Subcutaneous abdominal adipose tissue (tissue), 5 donors: ENCODE data around the gene CLDN1.

Source experiments
- H3K27ac ChIP-seq: one replicate; pipeline ENCODE4 v1.7.0; 2013; ENCODE audit warnings: low read depth, mild to moderate bottlenecking, inconsistent platforms, low read length, moderate library complexity
- H3K27me3 ChIP-seq, 5 donors: one replicate each; pipeline ENCODE4 v1.7.0; 2013; ENCODE audit warnings: low read length in 5 of 5, inconsistent platforms in 1 of 5; ENCODE audit not compliant: control insufficient read depth in 5 of 5, insufficient read depth in 4 of 5
- H3K36me3 ChIP-seq, 5 donors: one replicate each; pipeline ENCODE4 v1.7.0; 2013; ENCODE audit warnings: low read length in 5 of 5; ENCODE audit not compliant: control insufficient read depth in 5 of 5, insufficient read depth in 5 of 5
- H3K4me1 ChIP-seq, 5 donors: one replicate each; pipeline ENCODE4 v1.7.0; 2013; ENCODE audit warnings: low read length in 5 of 5, mild to moderate bottlenecking in 3 of 5, moderate library complexity in 1 of 5; ENCODE audit not compliant: control insufficient read depth in 5 of 5, insufficient read depth in 5 of 5
- H3K4me3 ChIP-seq, 5 donors: one replicate each; pipeline ENCODE4 v1.7.0; 2013; ENCODE audit warnings: low read length in 5 of 5, low read depth in 1 of 5
- H3K9ac ChIP-seq, 5 donors: one replicate each; pipeline ENCODE4 v1.7.0; 2013; ENCODE audit warnings: low read length in 5 of 5, mild to moderate bottlenecking in 4 of 5, moderate library complexity in 3 of 5
- H3K9me3 ChIP-seq, 5 donors: one replicate each; pipeline ENCODE4 v1.7.0; 2013; ENCODE audit warnings: low read length in 5 of 5; ENCODE audit not compliant: control insufficient read depth in 5 of 5
- donor health status: healthy.
- donor health status: healthy.
- donor health status: healthy.
- donor health status: healthy.
- donor health status: healthy.

CLDN1 gene, protein sequence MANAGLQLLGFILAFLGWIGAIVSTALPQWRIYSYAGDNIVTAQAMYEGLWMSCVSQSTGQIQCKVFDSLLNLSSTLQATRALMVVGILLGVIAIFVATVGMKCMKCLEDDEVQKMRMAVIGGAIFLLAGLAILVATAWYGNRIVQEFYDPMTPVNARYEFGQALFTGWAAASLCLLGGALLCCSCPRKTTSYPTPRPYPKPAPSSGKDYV

DNA sequence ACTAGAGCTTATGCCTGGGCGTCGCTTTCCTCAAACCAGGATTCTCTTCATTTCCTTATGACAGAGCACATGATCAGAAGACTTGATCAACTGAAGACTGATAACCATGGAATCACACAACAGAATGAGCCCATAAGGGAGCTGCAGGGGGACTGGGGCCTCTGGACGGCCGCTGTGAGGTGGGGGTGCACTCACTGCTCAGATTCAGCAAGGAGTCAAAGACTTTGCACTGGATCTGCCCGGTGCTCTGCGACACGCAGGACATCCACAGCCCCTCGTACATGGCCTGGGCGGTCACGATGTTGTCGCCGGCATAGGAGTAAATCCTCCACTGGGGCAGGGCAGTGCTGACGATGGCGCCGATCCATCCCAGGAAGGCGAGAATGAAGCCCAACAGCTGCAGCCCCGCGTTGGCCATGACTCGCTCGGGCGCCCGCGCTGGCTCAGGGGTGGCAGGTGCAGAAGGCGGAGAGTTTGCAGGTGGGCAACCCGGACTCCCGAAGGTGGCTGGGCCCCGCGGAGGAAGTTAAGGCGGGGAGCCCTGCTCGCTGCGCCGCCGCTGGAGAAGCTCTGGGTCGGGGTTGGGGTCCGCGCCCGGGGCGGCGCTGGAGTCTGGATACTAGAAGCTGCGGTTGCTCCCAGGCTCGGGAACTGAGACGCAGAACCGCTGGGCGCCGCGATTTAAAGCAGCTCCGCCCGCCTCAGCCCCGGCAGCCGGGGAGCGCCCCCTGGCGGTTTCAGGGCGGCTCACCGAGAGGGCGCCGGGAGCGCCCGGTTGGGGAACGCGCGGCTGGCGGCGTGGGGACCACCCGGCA is at the start of gene CLDN1:
Gene CLDN1, minus strand, starts transcription at position 658 of the 815 bp plus-strand sequence. Its CDS starts 240 bp downstream, at position 418.
- peak within 1 kb of the TSS; percentile 9 to 70 (median 52) for H3K4me3 ChIP-seq
- H3K9ac ChIP-seq: peak within 1 kb of the TSS in 1 of 5 donors; percentile 20
- peaks cover 0 to 16% (median 12%) of the 10 kb centered on the region in 5 donors for H3K4me1 ChIP-seq
- H3K27me3 ChIP-seq: peaks cover 0 to 14% (median 9%) of the 10 kb centered on the region in 5 donors
- no peaks in the 10 kb centered on the region for H3K9me3 ChIP-seq
- H3K36me3 ChIP-seq: no peaks in the 10 kb centered on the region
- H3K27ac ChIP-seq: no peak within 1 kb of the TSS

DNA sequence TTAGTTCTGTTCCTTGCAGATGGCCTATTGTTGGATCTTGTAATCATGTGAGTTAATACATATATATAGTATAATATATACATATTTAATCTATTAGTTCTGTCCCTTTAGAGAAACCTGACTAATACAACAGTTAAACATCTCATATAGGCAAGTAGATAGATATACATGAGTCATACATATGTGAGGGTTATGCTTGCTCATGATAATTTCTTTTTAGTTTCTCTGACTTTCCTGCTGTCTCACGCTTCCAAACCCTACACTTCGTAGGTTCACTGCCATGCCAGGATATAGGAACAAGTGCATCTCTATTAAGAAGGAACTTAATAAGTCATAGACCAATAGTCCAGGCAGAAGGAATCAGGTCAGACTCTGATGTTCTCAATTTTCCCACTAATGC is 48.9 kb upstream of the CLDN1 start:
- no peaks in the 10 kb centered on the region for H3K36me3 ChIP-seq
- H3K27me3 ChIP-seq: no peaks in the 10 kb centered on the region
- no peak overlapping the region for H3K4me3 ChIP-seq
- no peaks in the 10 kb centered on the region for H3K4me1 ChIP-seq
- no peak overlapping the region for H3K9ac ChIP-seq
- H3K9me3 ChIP-seq: no peaks in the 10 kb centered on the region
- no peak overlapping the region for H3K27ac ChIP-seq

DNA sequence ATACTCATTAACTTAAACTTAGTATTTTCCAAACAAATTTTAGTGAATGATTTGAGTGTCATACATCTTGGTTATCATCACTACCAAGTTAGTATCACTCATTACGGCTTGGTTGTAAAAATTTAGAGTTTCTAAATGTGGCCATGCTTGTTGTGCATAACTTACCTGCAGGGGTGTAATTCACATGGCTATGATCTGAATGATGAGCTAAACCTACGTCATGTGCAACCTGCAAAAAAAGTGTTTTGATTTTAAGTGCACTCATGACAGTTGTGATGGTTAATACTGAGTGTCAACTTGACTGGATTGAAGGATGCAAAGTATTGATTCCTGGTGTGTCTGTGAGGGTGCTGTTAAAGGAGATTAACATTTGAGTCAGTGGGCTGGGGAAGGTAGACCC is 48.1 kb upstream of the CLDN1 start:
- Histone ChIP-seq H3K4me3 (no peak overlapping the region), H3K4me1 (no peaks in the 10 kb centered on the region)

DNA sequence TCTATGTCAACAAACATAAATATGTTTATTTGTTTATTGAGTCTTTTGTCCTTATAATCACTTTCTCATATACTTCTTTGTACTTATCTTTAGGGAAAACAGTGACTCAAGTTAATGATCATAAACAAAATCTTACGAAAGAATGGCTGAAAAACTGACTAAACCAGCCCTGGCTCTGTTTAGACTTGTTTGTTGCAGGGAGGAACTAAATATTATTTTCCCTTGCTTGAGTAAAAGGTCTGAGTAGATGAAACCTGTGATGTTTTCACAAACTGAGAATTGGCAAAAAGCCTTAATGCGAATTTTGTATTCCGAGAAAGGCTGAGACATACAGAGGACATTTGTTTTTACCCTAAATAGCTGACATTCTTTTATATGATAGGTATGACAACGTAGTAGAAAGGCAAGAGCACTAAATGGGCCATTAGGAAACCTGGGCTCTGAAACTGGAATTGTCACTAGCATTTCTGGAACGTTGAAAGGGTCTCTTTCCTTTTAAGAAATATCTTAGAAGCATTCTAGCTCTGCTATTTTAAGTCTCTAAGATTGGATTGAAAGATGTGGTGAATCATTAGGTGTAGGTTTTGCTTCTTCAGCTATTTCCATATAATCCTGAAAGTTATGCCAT is 47.5 kb upstream of the CLDN1 start:
- Histone ChIP-seq H3K36me3 (no peaks in the 10 kb centered on the region), H3K27me3 (no peaks in the 10 kb centered on the region), H3K9ac (no peak overlapping the region), H3K4me1 (no peaks in the 10 kb centered on the region), H3K27ac (no peak overlapping the region), H3K9me3 (no peaks in the 10 kb centered on the region), H3K4me3 (no peak overlapping the region)

More for the DNA sequence above, 48.1 kb upstream of the CLDN1 start:
- Histone ChIP-seq H3K36me3 (no peaks in the 10 kb centered on the region), H3K9me3 (no peaks in the 10 kb centered on the region), H3K9ac (no peak overlapping the region), H3K27ac (no peak overlapping the region), H3K27me3 (no peaks in the 10 kb centered on the region)

DNA sequence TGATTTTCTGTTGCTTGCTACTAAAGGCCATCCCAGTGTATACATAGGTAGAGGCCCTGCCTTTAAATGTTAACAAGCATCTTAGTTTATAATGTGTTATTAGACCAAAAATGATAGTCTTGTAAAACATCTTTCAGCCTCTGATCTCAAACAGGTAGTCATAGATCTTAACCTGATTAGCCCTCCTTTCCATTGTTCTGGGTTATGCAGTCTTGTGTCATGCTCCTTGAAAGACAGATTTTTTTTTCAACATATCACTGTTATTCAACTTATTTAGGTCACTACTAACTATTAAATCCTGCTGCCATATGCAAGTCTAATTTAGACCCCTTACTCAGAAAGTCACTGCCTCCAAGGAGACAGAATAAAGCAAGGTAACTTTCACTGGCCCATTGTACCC is 46.6 kb upstream of the CLDN1 start:
- no peak overlapping the region for H3K4me3 ChIP-seq
- no peak overlapping the region for H3K27ac ChIP-seq
- no peaks in the 10 kb centered on the region for H3K27me3 ChIP-seq
- H3K9me3 ChIP-seq: no peaks in the 10 kb centered on the region
- H3K9ac ChIP-seq: no peak overlapping the region
- no peaks in the 10 kb centered on the region for H3K36me3 ChIP-seq
- H3K4me1 ChIP-seq: no peaks in the 10 kb centered on the region

DNA sequence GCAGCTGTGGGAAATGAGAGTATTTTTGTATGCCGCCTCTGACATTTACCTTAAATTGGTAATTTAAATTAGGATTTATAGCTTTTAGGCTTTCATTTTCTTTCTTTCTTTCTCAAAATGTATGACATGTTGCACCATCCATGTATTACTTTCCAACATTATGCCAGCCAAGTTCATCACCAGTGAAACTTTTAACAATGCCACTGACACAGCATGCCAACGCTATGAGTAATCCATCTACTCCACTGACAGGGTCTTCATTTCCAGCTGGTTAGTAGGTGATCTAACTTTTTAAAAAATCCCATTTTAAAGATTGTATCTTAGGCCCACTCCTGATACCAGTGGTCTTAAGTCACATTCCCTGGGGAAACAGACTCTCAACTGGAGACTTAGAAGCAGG is 43.9 kb upstream of the CLDN1 start:
- no peaks in the 10 kb centered on the region for H3K9me3 ChIP-seq
- no peak overlapping the region for H3K9ac ChIP-seq
- no peaks in the 10 kb centered on the region for H3K36me3 ChIP-seq
- no peaks in the 10 kb centered on the region for H3K4me1 ChIP-seq
- no peak overlapping the region for H3K27ac ChIP-seq
- no peak overlapping the region for H3K4me3 ChIP-seq
- H3K27me3 ChIP-seq: no peaks in the 10 kb centered on the region

DNA sequence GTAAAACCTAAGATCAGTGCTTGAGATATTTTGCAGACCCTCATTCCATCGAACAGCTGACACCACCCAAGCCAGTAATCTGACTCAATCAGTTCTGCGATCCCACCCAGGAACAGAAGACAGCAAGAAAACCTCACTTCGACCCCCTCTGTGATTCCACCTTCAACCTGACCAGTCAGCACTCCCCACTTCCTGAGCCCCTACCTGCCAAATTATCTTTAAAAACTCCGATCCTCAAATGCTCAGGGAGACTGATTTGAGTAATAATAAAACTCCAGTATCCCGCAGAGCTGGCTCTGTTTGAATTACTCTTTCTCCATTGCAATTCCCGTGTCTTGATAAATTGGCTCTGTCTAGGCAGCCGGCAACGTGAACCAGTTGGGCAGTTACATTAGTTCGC is 40.0 kb upstream of the CLDN1 start:
- no peaks in the 10 kb centered on the region for H3K27me3 ChIP-seq
- no peak overlapping the region for H3K27ac ChIP-seq
- H3K4me1 ChIP-seq: no peaks in the 10 kb centered on the region
- H3K9ac ChIP-seq: no peak overlapping the region
- no peaks in the 10 kb centered on the region for H3K9me3 ChIP-seq
- H3K4me3 ChIP-seq: no peak overlapping the region
- H3K36me3 ChIP-seq: no peaks in the 10 kb centered on the region

DNA sequence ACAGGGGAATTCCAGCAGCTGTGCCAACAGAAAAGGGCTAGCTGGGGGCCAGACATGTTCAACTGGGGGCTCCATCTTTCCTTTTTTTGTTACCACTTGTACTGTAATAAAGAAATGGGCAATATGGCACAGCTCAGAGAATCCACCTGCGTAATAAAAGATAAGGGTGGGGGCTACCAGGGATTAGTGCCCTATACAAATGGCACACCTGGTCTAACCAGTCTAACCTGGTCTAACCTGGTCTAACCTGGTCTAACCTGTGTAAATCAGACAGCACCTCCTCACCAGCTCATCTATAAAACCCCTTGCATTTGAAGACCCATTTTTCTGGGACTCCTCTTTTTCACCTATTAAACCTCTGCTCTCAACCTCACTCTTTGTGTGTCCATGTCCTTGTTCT is 39.5 kb upstream of the CLDN1 start:
- no peaks in the 10 kb centered on the region for H3K9me3 ChIP-seq
- no peak overlapping the region for H3K27ac ChIP-seq
- H3K4me3 ChIP-seq: no peak overlapping the region
- H3K9ac ChIP-seq: no peak overlapping the region
- H3K4me1 ChIP-seq: no peaks in the 10 kb centered on the region
- H3K27me3 ChIP-seq: no peaks in the 10 kb centered on the region
- H3K36me3 ChIP-seq: no peaks in the 10 kb centered on the region

DNA sequence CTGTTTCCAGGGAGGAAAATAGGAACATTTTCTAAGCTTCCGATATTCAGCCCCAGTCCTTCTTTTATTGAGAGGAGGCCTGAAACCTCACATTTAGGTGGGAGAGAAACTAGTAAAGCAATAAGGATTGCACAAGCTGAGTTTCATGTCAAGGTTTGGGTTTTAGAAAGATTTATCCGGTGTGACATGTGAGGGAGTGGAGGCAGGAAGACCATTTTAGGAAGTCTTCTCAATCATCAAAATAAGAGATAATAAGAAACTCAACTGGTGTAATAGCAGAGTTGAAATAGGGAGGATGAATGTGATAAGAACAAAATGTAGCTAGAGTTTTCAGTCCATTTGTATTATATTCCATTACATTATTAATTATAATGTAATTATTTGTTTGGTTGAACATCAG is 38.0 kb upstream of the CLDN1 start:
- H3K4me3 ChIP-seq: no peak overlapping the region
- H3K9me3 ChIP-seq: no peaks in the 10 kb centered on the region
- H3K27ac ChIP-seq: no peak overlapping the region
- no peak overlapping the region for H3K9ac ChIP-seq
- no peaks in the 10 kb centered on the region for H3K4me1 ChIP-seq
- H3K36me3 ChIP-seq: no peaks in the 10 kb centered on the region
- H3K27me3 ChIP-seq: no peaks in the 10 kb centered on the region

DNA sequence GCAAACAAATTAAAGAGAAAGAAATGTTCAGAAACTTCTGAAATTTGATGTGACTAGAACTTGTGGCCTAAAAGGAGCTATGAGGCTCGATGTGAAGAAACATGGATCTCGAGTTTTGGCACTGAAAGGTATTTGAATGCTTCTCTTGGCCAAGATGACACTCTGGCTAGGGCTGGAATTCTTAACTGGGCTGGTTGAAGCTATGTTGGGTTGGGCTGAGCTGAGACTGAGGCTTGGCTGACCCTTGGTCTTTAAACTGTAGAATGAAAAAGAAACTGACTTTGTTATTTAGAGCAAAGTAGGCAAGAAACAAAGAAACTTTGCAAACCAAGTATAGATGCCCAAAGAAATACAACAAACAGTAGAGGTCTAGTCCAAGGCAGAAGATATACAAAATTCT is 37.6 kb upstream of the CLDN1 start:
- no peak overlapping the region for H3K4me3 ChIP-seq
- no peaks in the 10 kb centered on the region for H3K4me1 ChIP-seq
- no peak overlapping the region for H3K9ac ChIP-seq
- H3K36me3 ChIP-seq: no peaks in the 10 kb centered on the region
- H3K9me3 ChIP-seq: no peaks in the 10 kb centered on the region
- no peak overlapping the region for H3K27ac ChIP-seq
- H3K27me3 ChIP-seq: no peaks in the 10 kb centered on the region
